HS-27A (cell line): Measurements from ENCODE around the gene SCN9A.

Source experiments
- DNase-seq: peaks from one replicate; pipeline ENCODE4 v3.0.0-alpha.2; 2012; ENCODE audit warnings: low read depth, missing footprints

Gene SCN9A

DNA sequence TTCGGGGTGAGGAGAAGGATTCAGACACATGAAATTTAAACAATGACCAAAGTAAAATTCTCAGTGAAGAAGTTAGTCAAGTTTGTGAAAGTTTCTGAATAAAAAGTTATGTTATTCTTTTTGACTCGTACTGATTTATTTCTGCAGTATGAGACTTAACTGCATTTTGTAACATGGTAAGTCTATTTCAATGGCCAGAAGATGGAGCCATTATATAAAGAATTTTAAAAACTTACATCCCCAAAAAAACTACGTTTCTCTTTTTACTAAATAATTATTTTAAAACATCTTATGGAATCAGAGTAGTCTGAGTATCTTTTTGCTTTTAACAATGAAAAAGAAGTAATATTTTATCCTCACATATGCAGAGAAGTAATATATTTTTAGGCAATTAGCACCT lies 196.5 kb downstream of the SCN9A start:
- DNase-seq, result no peak

- DNase-seq, result no peak
Observed at GRCh38 chr2:166173263-166173662, 202.5 kb downstream of the SCN9A start.

GRCh38 chr2:166171216-166171615 lies 204.5 kb downstream of the SCN9A start:
- no peak for DNase-seq

- DNase-seq, result no peak
Observed at GRCh38 chr2:166170356-166170755, 205.4 kb downstream of the SCN9A start.

DNA sequence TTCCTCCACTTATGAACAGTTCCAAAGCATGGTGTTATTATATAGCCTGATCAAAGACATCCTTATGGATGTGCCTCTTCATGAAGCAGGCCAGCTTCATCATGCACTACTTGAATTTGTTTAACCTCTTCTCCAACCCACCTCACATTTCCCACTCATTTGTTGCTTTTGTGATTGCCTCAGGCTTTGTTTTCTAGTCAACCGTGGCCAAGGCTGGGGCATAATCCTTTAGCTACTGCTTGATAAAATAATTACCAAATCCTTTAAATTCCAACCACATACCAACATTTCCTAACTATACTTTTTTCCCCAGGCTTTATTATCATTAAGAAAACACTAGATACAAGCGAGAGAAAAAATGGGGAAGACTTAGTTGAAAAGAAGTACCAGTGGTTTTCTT lies 208.3 kb downstream of the SCN9A start:
- DNase-seq, result no peak

GRCh38 chr2:166163775-166164174 lies 212.0 kb downstream of the SCN9A start:
- DNase-seq, result no peak

GRCh38 chr2:166158546-166158945 lies 217.2 kb downstream of the SCN9A start:
- DNase-seq, result no peak

GRCh38 chr2:166157578-166157977 lies 218.2 kb downstream of the SCN9A start:
- no peak for DNase-seq

DNA sequence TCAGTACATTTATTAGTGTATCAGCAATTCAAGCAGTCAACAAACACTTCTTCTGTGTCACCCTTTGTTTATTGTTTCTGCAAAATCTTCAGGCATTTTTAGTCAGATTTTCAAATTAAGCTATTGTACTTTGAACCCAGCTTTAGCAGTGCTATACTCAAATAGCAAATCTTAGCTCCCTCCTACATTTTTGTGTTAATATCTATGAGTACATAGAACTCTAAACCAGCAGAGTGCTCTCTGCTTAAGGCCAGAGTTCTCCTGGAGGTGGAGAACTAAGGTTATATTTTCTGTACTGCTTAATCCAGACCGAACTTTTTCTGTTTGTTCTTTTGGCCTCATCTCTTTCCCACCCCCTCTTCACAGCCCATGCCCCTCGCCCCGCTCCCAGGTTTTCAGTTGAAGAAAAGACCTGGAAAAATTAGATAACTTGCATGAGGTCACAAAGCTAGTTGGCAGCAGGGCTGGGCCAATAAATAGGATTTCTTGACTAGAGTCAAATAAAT lies 218.7 kb downstream of the SCN9A start:
- no peak for DNase-seq

DNA sequence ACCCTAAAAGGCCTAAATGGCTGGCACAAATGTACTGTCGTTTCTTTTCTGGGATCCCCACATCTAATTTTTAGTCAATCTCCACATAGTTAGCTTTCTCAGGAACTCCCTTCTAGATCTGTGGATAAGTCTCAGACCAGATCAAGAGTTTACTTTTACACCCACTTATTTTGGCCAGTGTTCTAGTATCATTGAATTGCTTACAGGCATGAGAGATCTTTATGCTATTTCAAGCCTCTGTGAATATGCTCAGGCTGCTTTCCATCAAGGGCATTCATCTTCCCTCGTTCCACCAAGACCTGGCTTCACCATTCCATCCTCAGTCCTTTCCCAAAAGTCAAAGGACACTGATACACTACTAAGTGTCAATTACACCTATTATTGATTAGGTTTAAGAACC lies 220.2 kb downstream of the SCN9A start:
- DNase-seq, result no peak

- DNase-seq, result no peak
Observed at GRCh38 chr2:166154685-166155338, 220.9 kb downstream of the SCN9A start.

DNA sequence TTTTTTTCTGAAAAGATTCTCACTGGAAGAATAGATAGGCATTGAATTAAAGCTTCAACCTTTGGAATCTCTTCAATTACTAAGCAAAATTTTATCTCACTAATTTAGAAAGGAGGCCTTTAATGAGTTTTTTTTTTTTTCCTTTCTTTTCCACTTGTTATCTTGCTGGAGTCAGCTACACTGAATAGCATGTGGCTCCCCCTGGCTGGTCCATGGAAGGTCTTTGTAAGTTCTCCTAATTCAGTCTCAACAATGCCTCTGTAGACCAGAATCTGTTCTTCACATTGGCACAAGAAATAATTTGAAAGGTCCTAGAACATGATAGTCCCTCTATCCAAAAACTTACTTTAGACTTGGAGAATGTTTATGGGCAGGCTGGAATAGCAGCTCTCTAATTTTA lies 223.7 kb downstream of the SCN9A start:
- DNase-seq, result no peak

DNA sequence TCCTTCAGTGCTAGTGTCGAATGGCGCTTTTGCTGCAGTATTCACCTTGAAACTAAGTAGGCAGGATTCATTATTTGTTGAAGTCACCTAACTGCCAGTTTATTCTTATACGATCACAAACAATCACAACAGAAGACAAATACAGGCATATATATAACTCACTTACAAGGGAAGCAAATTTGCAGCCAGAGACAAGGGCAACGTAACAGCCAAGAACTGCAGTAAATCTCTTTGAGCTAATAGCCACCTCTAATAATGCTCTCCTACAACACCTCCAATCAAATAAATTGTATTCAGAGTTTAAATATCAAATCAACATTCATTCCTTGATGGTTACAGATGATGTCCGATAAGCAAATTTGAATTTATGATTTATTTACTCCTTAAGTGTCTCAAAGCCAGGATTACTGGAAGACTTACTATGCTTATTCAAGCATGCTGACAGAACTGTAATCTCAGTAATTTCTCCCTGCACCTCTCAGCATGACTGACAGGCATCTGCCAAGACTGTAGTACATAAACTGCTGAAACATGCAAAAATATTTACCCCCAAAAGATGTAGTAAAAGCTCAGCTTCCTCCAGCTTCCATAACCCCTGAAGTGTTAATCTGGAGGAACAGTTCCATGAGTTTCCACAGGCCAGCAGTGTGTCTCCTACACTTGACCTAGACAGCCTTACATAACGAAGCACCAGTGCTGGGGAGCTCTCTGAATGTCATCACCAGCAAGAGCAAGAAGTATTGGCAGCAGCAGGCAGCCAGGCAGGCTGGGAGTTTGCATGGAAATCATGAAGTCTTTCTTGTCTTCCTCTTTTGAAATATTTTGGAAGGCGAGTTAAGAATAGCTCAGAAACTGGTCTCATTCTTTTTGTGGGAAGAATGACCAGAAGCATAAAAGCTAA lies 227.0 kb downstream of the SCN9A start:
- no peak for DNase-seq

DNA sequence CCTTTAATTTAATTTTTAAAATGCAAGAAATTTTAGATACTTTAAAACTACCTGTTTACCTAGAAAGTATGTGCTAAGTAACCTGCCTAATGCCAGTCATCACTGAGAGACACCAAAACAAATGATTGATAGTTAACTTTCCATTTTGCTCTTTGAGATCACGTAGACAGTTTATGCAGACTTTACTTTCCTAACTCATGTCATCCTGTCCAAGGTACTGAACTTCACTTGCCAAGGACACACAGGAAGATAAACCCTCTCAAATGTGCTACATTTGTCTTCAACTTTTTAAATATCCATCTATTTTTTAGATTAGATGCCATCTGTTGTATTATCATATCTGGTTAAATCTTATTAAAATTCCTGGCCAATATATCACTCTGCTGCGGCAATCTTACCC lies 227.9 kb downstream of the SCN9A start:
- no peak for DNase-seq
